ENCODE results near the gene CASZ1. TPM values are rescaled to one million over a fixed set of nuclear protein-coding genes. Genes with fewer than 3 reads are reported as not detected.
A peak's percentile ranks its signal among the peaks of the same experiment; 100 is the strongest.

CASZ1 gene
- total and polyA plus RNA-seq, 9 of the 15 experiments (the other 6 are each of a cell fraction or from before 2014, with no cell fraction given) = 0.01 to 4.0 (median 0.76) TPM; not detected in 1

DNA sequence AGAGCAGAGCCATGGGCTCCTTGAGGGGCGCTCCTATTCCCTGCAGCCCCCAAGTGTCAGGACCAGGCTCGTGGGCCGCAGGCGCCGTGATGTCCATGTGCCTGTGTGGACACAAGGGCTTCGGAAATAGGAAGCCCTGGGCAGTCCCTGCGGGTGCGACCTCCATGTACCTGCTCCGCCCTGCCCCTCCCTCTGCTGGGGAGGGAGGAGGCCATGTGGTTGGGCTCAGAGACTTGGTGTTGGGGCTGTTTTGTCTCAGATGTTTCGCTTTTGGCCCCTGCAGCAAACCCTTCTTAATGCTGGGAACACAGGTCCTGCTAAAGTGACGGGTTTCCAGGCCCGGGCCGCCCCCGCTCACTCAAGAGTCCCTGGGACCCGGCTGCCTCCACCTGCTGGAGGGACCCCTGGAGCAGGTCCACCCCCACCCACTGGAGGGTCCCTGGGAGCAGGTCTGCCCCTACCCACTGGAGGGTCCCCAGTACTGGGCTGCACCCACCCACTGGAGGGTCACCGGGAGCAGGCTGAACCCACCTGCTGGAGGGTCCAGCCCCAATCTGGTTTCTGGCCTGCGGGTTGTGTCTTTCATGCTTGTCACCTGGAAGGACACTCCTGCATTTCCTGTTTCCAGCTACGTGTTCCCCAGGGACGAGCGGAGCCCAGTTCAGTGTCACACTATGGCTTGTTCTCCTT, 165.2 kb downstream of the CASZ1 start:
- Histone ChIP-seq H3K79me2 (ENCODE audit: control insufficient read depth, insufficient read depth, low read length) (no peaks in the 10 kb centered on the region), H3K4me3 (no peak overlapping the region), H3K4me1 (replicated peaks in 1 of 2; ENCODE audit: control insufficient read depth in 2 of 2, insufficient read depth in 2 of 2, low read length in 2 of 2) (peaks cover 0 to 48% of the 10 kb centered on the region in 2 experiments; a peak in 1 of 5 replicates), H3K27ac (ENCODE audit: extremely low read depth, low read depth, low read length) (no peak overlapping the region), H3K27me3 (ENCODE audit: control insufficient read depth in 2 of 2, insufficient read depth in 2 of 2, low read length in 2 of 2) (no peaks in the 10 kb centered on the region; a peak in 1 of 5 replicates), H3K9ac (ENCODE audit: insufficient read depth in 1 of 2, low read depth in 2 of 2, low read length in 2 of 2) (peak overlapping the region in 1 of 2 experiments; percentile 29; a peak in 1 of 4 replicates), H3K4me2 (ENCODE audit: insufficient read depth, low read length) (no peak overlapping the region), H4K20me1 (replicated peaks; ENCODE audit: control insufficient read depth, insufficient read depth, low read length) (peaks cover 3% of the 10 kb centered on the region; the same call in 1 of the 2 replicates), H2AFZ (ENCODE audit: low read depth, low read length) (no peak overlapping the region), H3K9me1 (ENCODE audit: control insufficient read depth, insufficient read depth, low read length) (peaks cover 3% of the 10 kb centered on the region), H3K9me3 (replicated peaks; ENCODE audit: control insufficient read depth, insufficient read depth, low read depth, low read length) (no peaks in the 10 kb centered on the region), H3K36me3 (ENCODE audit: control insufficient read depth, insufficient read depth, low read length) (peaks cover 27% of the 10 kb centered on the region; the same call in 1 of the 3 replicates)
- peak; percentile 13; the same call in 1 of the 3 replicates for ATAC-seq
- in situ Hi-C loops (cut with MboI) (no loop called here), intact Hi-C loops (cut with micrococcal nuclease) (no loop called here)
- POLR2A ChIA-PET = interaction anchor here (0.6 kb wide), 3 partner anchors 11 to 233 kb away, joined by 3 read pairs; no protein-coding TSS in a partner anchor
- WGBS (ENCODE audit: insufficient coverage, low coverage, missing lambda C conversion rate) = 90% methylated on average over 20 of the region's 20 CpGs
- no TSS peak for BruUV-seq (replicated peaks)
- peak; percentile 60 for TF ChIP-seq MAX (CRISPR knock-in tag; IDR thresholded peaks at IDR 0.05)
- peak; percentile 40; the same call in 1 of the 2 replicates for TF ChIP-seq ZBTB7A (IDR thresholded peaks at IDR 0.05; ENCODE audit: borderline replicate concordance, control insufficient read depth, low read depth, low read length)
- no peak for TF ChIP-seq POLR2AphosphoS2 (IDR thresholded peaks at IDR 0.05; ENCODE audit: low read length)
- no peak for FAIRE-seq
- DNase-seq (ENCODE audit: extremely low read depth in 1 of 4, low spot score in 3 of 4) = no peak
- CTCF ChIA-PET (ENCODE audit: low intra/inter-chr PET ratio) = no interaction called here
